Neural progenitor cell (in vitro differentiated cells): ENCODE data around the gene CACNA2D4. TPM values are rescaled to one million over a fixed set of nuclear protein-coding genes. Genes with fewer than 3 reads are reported as not detected.

Experiments used
- DNase-seq: peaks from one replicate; pipeline ENCODE4 v3.0.0-alpha.2; 2016; ENCODE audit warnings: low spot score
- H2AFZ ChIP-seq: fragments of 200-600 bp; sonication (generic); replicated peaks from 2 replicates; pipeline ENCODE4 v1.6.1; 2016; ENCODE audit warnings: antibody characterized with exemption
- H3F3A ChIP-seq: fragments of 200-600 bp; sonication (generic); 2 replicates; pipeline ENCODE4 v1.6.1; 2016; ENCODE audit warnings: antibody characterized with exemption, low read depth
- H3K27ac ChIP-seq: fragments of 200-600 bp; sonication (generic); 2 replicates; pipeline ENCODE4 v1.5.1; 2016; ENCODE audit warnings: mild to moderate bottlenecking
- H3K27me3 ChIP-seq: fragments of 200-600 bp; sonication (generic); 2 replicates; pipeline ENCODE4 v1.6.1; 2016; ENCODE audit warnings: mild to moderate bottlenecking, moderate library complexity
- H3K36me3 ChIP-seq: fragments of 200-600 bp; sonication (generic); 2 replicates; pipeline ENCODE4 v1.5.1; 2016
- H3K4me1 ChIP-seq: fragments of 200-600 bp; sonication (generic); 2 replicates; pipeline ENCODE4 v1.6.1; 2016; ENCODE audit warnings: mixed run types
- H3K4me2 ChIP-seq: fragments of 200-600 bp; sonication (generic); 2 replicates; pipeline ENCODE4 v1.6.1; 2016
- H3K4me3 ChIP-seq: fragments of 200-600 bp; sonication (generic); 2 replicates; pipeline ENCODE4 v1.5.1; 2016
- H3K79me2 ChIP-seq: fragments of 200-600 bp; sonication (generic); 2 replicates; pipeline ENCODE4 v1.6.1; 2016; ENCODE audit warnings: low read depth
- H3K9ac ChIP-seq: fragments of 200-600 bp; sonication (generic); 2 replicates; pipeline ENCODE4 v1.6.1; 2016
- H3K9me3 ChIP-seq: fragments of 200-600 bp; sonication (generic); 2 replicates; pipeline ENCODE4 v1.5.1; 2016; ENCODE audit warnings: low read depth
- H4K20me1 ChIP-seq: fragments of 200-600 bp; sonication (generic); 2 replicates; pipeline ENCODE4 v1.6.1; 2016; ENCODE audit warnings: low read depth
- H3K27ac Mint-ChIP-seq: 3 replicates; pipeline ENCODE4 v1.8.0; 2021; ENCODE audit warnings: mixed read lengths
- H3K27me3 Mint-ChIP-seq: 2 replicates; pipeline ENCODE4 v1.8.0; 2022; ENCODE audit warnings: low read depth, mild to moderate bottlenecking, inconsistent platforms, moderate library complexity, mixed read lengths; ENCODE audit not compliant: insufficient read depth
- H3K36me3 Mint-ChIP-seq: 3 replicates; pipeline ENCODE4 v1.8.0; 2021; ENCODE audit warnings: mixed read lengths
- H3K4me1 Mint-ChIP-seq: 3 replicates; pipeline ENCODE4 v1.8.0; 2021; ENCODE audit warnings: mixed read lengths
- H3K4me3 Mint-ChIP-seq: 3 replicates; pipeline ENCODE4 v1.8.0; 2021; ENCODE audit warnings: mild to moderate bottlenecking, moderate library complexity, mixed read lengths
- H3K9me3 Mint-ChIP-seq: 3 replicates; pipeline ENCODE4 v1.8.0; 2020; ENCODE audit warnings: mixed read lengths
- EZH2 ChIP-seq: fragments of 200-600 bp; sonication (generic); IDR thresholded peaks from 2 replicates; pipeline ENCODE4 v1.6.1; 2017; ENCODE audit warnings: antibody characterized with exemption, mild to moderate bottlenecking, moderate library complexity
- EZH2phosphoT487 ChIP-seq: fragments of 200-600 bp; sonication (generic); IDR thresholded peaks from 2 replicates; pipeline ENCODE4 v1.6.1; 2017; ENCODE audit warnings: antibody characterized with exemption
- total RNA-seq: library from RNA; depleted of rRNA; stranded (reverse); fragments of >200 nt; gene quantifications from 2 replicates; pipeline ENCODE4 v1.2.3, GENCODE V29; 2015; ENCODE audit warnings: low replicate concordance
- TF ChIP-seq, protein P1 (sequence below): fragments of 200-600 bp; sonication (generic); IDR thresholded peaks from 2 replicates; pipeline ENCODE4 v1.5.1; 2017; ENCODE audit warnings: antibody characterized with exemption, mild to moderate bottlenecking

CACNA2D4 gene
- total RNA-seq, 1 donor from 2014 or later: 3.0 TPM

DNA sequence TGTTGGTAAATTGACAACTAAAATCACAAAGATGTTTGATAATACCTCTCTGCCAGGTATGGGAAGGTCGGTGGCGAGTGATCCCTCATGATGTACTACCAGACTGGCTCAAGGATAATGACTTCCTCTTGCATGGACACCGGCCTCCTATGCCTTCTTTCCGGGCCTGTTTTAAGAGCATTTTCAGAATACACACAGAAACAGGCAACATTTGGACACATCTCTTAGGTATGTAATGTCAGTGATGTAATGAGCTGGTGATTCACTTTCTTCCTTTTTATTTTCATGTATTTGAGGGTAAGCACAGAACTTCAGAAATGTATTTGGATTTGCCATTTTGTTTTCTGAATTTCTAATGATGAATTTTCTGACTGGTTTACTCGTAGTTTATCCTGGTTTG lies 140.7 kb downstream of the CACNA2D4 start:
- Histone ChIP-seq H3K79me2 (peaks cover 3% of the 10 kb centered on the region), H3K4me2 (no peak overlapping the region), H3K27me3 (no peaks in the 10 kb centered on the region), H3K4me1 (peaks cover 21% of the 10 kb centered on the region), H3K9me3 (no peaks in the 10 kb centered on the region), H2AFZ (no peak overlapping the region), H3K36me3 (no peaks in the 10 kb centered on the region), H3K4me3 (no peak overlapping the region), H3K9ac (no peak overlapping the region), H3F3A (peaks cover 10% of the 10 kb centered on the region), H4K20me1 (peaks cover 21% of the 10 kb centered on the region), H3K27ac (no peak overlapping the region)
- Mint-ChIP-seq H3K36me3 (peaks cover 27% of the 10 kb centered on the region), H3K4me1 (peaks cover 26% of the 10 kb centered on the region), H3K4me3 (no peak overlapping the region), H3K27me3 (no peaks in the 10 kb centered on the region), H3K27ac (no peak overlapping the region), H3K9me3 (no peaks in the 10 kb centered on the region)
- TF ChIP-seq EZH2phosphoT487 (no peak), EZH2 (no peak)
- TF ChIP-seq, protein P1, sequence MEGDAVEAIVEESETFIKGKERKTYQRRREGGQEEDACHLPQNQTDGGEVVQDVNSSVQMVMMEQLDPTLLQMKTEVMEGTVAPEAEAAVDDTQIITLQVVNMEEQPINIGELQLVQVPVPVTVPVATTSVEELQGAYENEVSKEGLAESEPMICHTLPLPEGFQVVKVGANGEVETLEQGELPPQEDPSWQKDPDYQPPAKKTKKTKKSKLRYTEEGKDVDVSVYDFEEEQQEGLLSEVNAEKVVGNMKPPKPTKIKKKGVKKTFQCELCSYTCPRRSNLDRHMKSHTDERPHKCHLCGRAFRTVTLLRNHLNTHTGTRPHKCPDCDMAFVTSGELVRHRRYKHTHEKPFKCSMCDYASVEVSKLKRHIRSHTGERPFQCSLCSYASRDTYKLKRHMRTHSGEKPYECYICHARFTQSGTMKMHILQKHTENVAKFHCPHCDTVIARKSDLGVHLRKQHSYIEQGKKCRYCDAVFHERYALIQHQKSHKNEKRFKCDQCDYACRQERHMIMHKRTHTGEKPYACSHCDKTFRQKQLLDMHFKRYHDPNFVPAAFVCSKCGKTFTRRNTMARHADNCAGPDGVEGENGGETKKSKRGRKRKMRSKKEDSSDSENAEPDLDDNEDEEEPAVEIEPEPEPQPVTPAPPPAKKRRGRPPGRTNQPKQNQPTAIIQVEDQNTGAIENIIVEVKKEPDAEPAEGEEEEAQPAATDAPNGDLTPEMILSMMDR: no peak
- DNase-seq: no peak

DNA sequence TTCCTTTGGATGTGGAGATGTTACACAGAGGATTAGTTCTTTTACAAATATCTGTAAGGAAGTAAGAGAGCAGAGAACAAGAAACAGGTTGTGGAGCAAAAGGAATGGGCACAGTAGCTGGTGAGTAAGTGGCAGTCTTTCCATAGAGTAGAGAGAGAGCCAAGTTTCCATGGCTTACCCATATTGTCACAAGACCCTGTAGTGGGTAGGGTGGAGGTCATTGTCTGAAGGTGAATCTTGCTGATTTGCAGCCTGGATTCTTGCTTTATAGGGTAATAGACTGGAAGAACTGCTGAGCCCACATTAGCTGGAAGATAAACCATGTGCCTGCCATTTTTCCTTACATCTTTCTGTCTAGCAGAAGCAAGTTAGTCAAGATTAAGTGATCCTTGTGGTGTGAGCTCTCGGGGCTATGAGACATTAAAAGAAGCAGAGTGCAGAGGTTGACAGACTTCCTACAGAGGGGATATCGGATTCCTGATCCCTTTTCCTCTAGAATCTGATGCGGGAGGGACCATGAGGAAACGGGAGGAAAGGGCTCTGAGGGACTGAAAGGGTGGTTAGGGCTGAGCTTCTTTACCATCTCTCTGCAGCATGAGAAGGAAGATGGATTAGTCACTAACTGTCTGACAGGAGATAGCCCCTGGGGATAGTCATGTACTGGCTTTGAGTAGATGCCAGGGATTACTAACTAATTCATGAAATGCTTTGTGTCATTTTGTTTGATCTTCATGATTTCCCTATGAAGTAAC lies 142.1 kb downstream of the CACNA2D4 start:
- Histone ChIP-seq H3K4me1 (peaks cover 21% of the 10 kb centered on the region), H3K9ac (no peak overlapping the region), H3K79me2 (peaks cover 8% of the 10 kb centered on the region), H2AFZ (no peak overlapping the region), H3K27me3 (no peaks in the 10 kb centered on the region), H3K27ac (no peak overlapping the region), H3K9me3 (no peaks in the 10 kb centered on the region), H4K20me1 (peaks cover 23% of the 10 kb centered on the region), H3K4me3 (no peak overlapping the region), H3K4me2 (peak overlapping the region; percentile 41), H3F3A (peaks cover 10% of the 10 kb centered on the region), H3K36me3 (no peaks in the 10 kb centered on the region)
- no peak overlapping the region for H3K4me3 Mint-ChIP-seq
- peak; percentile 12 for DNase-seq
- peak overlapping the region; percentile 38 for H3K27ac Mint-ChIP-seq
- no peaks in the 10 kb centered on the region for H3K27me3 Mint-ChIP-seq
- H3K36me3 Mint-ChIP-seq: peaks cover 29% of the 10 kb centered on the region
- TF ChIP-seq EZH2: no peak
- TF ChIP-seq, protein P1: no peak
- H3K4me1 Mint-ChIP-seq: peaks cover 26% of the 10 kb centered on the region
- no peaks in the 10 kb centered on the region for H3K9me3 Mint-ChIP-seq

DNA sequence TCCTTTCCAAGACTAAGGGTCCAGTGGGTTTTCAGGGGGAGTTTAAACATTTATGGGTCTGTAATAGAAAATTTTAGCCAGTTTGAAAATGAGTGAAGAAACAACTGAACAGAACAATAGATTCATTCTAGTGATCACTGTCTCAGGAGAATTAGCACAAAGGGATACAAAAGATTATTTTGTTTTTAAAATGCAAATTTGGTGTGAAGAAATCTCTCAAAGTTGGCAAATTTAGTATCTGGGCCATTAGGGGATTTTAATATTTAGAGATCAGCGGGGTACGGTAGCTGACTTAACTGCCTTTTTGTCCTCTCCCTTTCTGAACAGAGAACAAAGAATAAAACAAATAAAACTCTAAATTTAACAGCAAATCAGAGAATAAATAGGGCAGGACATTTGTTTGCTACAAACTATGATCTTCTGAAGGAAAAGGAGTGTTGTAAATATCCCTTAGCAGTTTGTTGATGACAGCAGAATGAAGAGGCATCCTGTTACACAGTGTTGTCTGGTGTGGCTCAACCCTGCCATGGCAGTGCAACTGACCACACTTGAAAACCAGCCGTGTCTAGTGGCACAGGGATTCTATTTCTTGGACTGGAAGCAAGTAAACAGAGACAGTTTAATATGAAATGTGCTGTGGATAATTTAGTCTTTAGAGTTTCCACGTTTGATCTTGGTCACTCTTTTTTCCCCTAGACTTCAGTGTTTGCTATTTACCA lies 144.4 kb downstream of the CACNA2D4 start:
- Mint-ChIP-seq H3K9me3 (no peaks in the 10 kb centered on the region), H3K4me3 (no peak overlapping the region), H3K4me1 (peaks cover 23% of the 10 kb centered on the region), H3K27me3 (no peaks in the 10 kb centered on the region), H3K27ac (no peak overlapping the region), H3K36me3 (peaks cover 24% of the 10 kb centered on the region)
- H3K27me3 ChIP-seq: no peaks in the 10 kb centered on the region
- no peak overlapping the region for H2AFZ ChIP-seq
- no peaks in the 10 kb centered on the region for H3K36me3 ChIP-seq
- H3K79me2 ChIP-seq: peaks cover 25% of the 10 kb centered on the region
- no peak for DNase-seq
- H3K9me3 ChIP-seq: no peaks in the 10 kb centered on the region
- peaks cover 37% of the 10 kb centered on the region for H4K20me1 ChIP-seq
- H3F3A ChIP-seq: peaks cover 10% of the 10 kb centered on the region
- H3K27ac ChIP-seq: no peak overlapping the region
- H3K9ac ChIP-seq: peak overlapping the region; percentile 1
- TF ChIP-seq, protein P1: no peak
- TF ChIP-seq EZH2phosphoT487 (no peak), EZH2 (no peak)
- H3K4me1 ChIP-seq: peaks cover 15% of the 10 kb centered on the region
- H3K4me3 ChIP-seq: no peak overlapping the region
- no peak overlapping the region for H3K4me2 ChIP-seq
